A673 (cell line): Measurements from ENCODE around the gene MYL12A. TPM values are rescaled to one million over a fixed set of nuclear protein-coding genes. Genes with fewer than 3 reads are reported as not detected.

Source experiments
- BruUV-seq: library from RNA; stranded (reverse); fragments of 400-500 nt; replicated peaks from 2 replicates; lab custom pipeline; 2021; lab: Mats Ljungman, UMichigan
- CTCF ChIA-PET: fragments of 300-600 bp; sonication (Branson Sonifier 250); formaldehyde crosslinking; loops from one replicate; lab custom pipeline; 2022; ENCODE audit warnings: antibody characterized with exemption; lab: Charles Lee
- POLR2A ChIA-PET: fragments of 300-600 bp; sonication (Branson Sonifier 250); formaldehyde crosslinking; loops from one replicate; lab custom pipeline; 2022; ENCODE audit warnings: antibody characterized with exemption; ENCODE audit not compliant: low non-redundant PET; lab: Charles Lee
- DNase-seq: peaks from one replicate; pipeline ENCODE4 v3.0.0-alpha.2; 2015; ENCODE audit warnings: low spot score
- H3K27ac ChIP-seq: fragments of 200-600 bp; sonication (generic); 2 replicates; pipeline ENCODE4 v1.5.1; 2016; ENCODE audit warnings: mixed run types, low read depth, mild to moderate bottlenecking, mixed read lengths, antibody characterized with exemption, low read length; ENCODE audit not compliant: poor library complexity, severe bottlenecking
- H3K27me3 ChIP-seq: fragments of 200-600 bp; sonication (generic); replicated peaks from 2 replicates; pipeline ENCODE4 v1.6.1; 2017; ENCODE audit warnings: mixed run types, low read depth, mild to moderate bottlenecking, mixed read lengths, antibody characterized with exemption, low read length; ENCODE audit not compliant: insufficient read depth, poor library complexity
- H3K36me3 ChIP-seq: fragments of 200-600 bp; sonication (generic); 2 replicates; pipeline ENCODE4 v1.6.1; 2016; ENCODE audit warnings: mixed run types, mild to moderate bottlenecking, mixed read lengths, antibody characterized with exemption, low read length; ENCODE audit not compliant: insufficient read depth, poor library complexity, severe bottlenecking
- H3K4me1 ChIP-seq: fragments of 200-600 bp; sonication (generic); 2 replicates; pipeline ENCODE4 v1.6.1; 2017; ENCODE audit warnings: mixed run types, mild to moderate bottlenecking, mixed read lengths, antibody characterized with exemption, low read length; ENCODE audit not compliant: insufficient read depth, poor library complexity, severe bottlenecking
- H3K4me3 ChIP-seq: fragments of 200-600 bp; sonication (generic); 2 replicates; pipeline ENCODE4 v1.5.1; 2016; ENCODE audit warnings: low read depth, mixed run types, mild to moderate bottlenecking, mixed read lengths, low read length; ENCODE audit not compliant: poor library complexity, severe bottlenecking
- H3K9me3 ChIP-seq: fragments of 200-600 bp; sonication (generic); 2 replicates; pipeline ENCODE4 v1.6.1; 2016; ENCODE audit warnings: mixed run types, low read depth, mild to moderate bottlenecking, mixed read lengths, antibody characterized with exemption, low read length; ENCODE audit not compliant: poor library complexity, severe bottlenecking
- EZH2 ChIP-seq: fragments of 200-600 bp; sonication (generic); IDR thresholded peaks from 2 replicates; pipeline ENCODE4 v1.6.1; 2017; ENCODE audit warnings: borderline replicate concordance, low read depth, mild to moderate bottlenecking, mixed read lengths, antibody characterized with exemption, low read length; ENCODE audit not compliant: poor library complexity, severe bottlenecking
- intact Hi-C: fragments of 100-400 bp; cut with micrococcal nuclease; formaldehyde crosslinking; loops from one replicate; pipeline ENCODE4 v1.10.0; 2022; ENCODE audit not compliant: unreplicated experiment
- total RNA-seq: library from RNA; stranded (reverse); gene quantifications from 2 replicates; pipeline ENCODE4 v1.2.3, GENCODE V29; 2021
- TF ChIP-seq, protein P1 (sequence below): fragments of 300-800, 200-600 bp; sonication (generic); conservative IDR thresholded peaks from 2 replicates; pipeline ENCODE4 v1.5.1; 2017; ENCODE audit warnings: low read depth, mild to moderate bottlenecking, antibody characterized with exemption, low read length, moderate library complexity, mixed read lengths

MYL12A gene
- total RNA-seq, 1 experiment from 2014 or later = 357 TPM

GRCh38 chr18:3245185-3245564 is 2.4 kb upstream of the MYL12A start:
- POLR2A ChIA-PET = no interaction called here
- H3K27ac ChIP-seq = no peak overlapping the region
- DNase-seq = no peak

DNA sequence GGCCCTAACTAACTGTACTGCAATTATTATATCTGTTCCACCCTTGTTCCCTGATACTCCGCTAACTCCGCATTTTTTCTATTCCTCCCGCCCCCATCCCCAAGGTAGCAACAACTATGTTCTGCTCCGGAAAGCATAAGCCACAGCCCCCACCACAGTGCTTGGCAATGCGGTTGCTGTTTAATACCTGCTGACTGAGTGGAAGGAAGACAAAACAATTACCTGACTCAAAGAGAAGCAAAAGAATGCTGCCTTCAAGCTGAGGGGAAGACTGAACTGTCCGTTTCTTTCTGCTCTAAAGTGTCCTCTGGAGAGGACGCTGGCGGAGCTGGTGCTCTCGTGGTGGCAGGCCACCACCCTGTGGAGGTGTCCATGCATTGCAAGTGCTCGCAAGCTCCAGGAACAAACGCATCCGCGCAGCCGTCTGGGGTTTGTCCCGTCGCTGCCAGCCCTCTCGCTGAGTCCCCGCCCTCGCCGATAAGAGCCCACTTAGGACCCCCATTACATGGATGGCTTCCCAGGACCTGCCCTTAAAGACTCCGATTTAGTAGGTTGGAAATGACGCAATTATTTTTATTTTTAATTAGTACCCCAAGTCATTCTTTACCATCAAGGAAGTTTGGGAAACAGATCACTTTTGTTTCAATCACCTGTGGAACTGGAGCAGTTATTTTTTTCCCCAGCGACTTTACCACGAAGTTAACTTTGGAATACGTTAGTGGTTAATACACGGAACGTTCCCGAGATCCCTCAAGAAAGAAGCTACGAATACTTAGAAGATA is 1.6 kb upstream of the MYL12A start:
- peak overlapping the region; percentile 96 for H3K27ac ChIP-seq
- POLR2A ChIA-PET = interaction anchor here (0.6 kb wide), 1 partner anchor 239 kb away, joined by 3 read pairs; no protein-coding TSS in a partner anchor

More at GRCh38 chr18:3245185-3245564, 2.4 kb upstream of the MYL12A start:
- Histone ChIP-seq H3K27me3 (no peaks in the 10 kb centered on the region), H3K4me1 (peaks cover 18% of the 10 kb centered on the region), H3K9me3 (no peaks in the 10 kb centered on the region), H3K4me3 (no peak overlapping the region), H3K36me3 (peaks cover 9% of the 10 kb centered on the region)
- TF ChIP-seq, protein P1, sequence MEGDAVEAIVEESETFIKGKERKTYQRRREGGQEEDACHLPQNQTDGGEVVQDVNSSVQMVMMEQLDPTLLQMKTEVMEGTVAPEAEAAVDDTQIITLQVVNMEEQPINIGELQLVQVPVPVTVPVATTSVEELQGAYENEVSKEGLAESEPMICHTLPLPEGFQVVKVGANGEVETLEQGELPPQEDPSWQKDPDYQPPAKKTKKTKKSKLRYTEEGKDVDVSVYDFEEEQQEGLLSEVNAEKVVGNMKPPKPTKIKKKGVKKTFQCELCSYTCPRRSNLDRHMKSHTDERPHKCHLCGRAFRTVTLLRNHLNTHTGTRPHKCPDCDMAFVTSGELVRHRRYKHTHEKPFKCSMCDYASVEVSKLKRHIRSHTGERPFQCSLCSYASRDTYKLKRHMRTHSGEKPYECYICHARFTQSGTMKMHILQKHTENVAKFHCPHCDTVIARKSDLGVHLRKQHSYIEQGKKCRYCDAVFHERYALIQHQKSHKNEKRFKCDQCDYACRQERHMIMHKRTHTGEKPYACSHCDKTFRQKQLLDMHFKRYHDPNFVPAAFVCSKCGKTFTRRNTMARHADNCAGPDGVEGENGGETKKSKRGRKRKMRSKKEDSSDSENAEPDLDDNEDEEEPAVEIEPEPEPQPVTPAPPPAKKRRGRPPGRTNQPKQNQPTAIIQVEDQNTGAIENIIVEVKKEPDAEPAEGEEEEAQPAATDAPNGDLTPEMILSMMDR = no peak
- no peak for TF ChIP-seq EZH2
- intact Hi-C loops = loop anchor here (5.0 to 10.0 kb wide), 3 partner anchors 93 to 470 kb away; partner anchors contain the start of gene LPIN2
- CTCF ChIA-PET = interaction anchor here (0.9 to 1.5 kb wide), 4 partner anchors 94 to 325 kb away, joined by 3 to 24 read pairs (median 4); no protein-coding TSS in a partner anchor
- BruUV-seq = no TSS peak

GRCh38 chr18:3246635-3247239 is 864 bp upstream of the MYL12A start:
- no peaks in the 10 kb centered on the region for H3K27me3 ChIP-seq
- H3K9me3 ChIP-seq = no peaks in the 10 kb centered on the region
- H3K4me3 ChIP-seq = peak overlapping the region; percentile 75
- TF ChIP-seq, protein P1 = no peak
- no peak for TF ChIP-seq EZH2
- intact Hi-C loops = loop anchor here (2.0 to 10.0 kb wide), 4 partner anchors 94 to 472 kb away; partner anchors contain the start of gene LPIN2
- peaks cover 34% of the 10 kb centered on the region for H3K4me1 ChIP-seq
- peaks cover 13% of the 10 kb centered on the region for H3K36me3 ChIP-seq
- H3K27ac ChIP-seq = peak overlapping the region; percentile 96
- ChIA-PET CTCF (interaction anchor here (0.5 to 1.5 kb wide), 5 partner anchors 51 to 323 kb away, joined by 3 to 24 read pairs (median 5); no protein-coding TSS in a partner anchor), POLR2A (no interaction called here)
- no peak for DNase-seq
- BruUV-seq = TSS peak; percentile 46

More for the DNA sequence above, 1.6 kb upstream of the MYL12A start:
- peak; percentile 94 for DNase-seq
- H3K9me3 ChIP-seq = no peaks in the 10 kb centered on the region
- peaks cover 27% of the 10 kb centered on the region for H3K4me1 ChIP-seq
- no peaks in the 10 kb centered on the region for H3K27me3 ChIP-seq
- peak overlapping the region; percentile 75 for H3K4me3 ChIP-seq
- H3K36me3 ChIP-seq = peaks cover 13% of the 10 kb centered on the region
- CTCF ChIA-PET = interaction anchor here (0.5 to 1.5 kb wide), 11 partner anchors 51 to 398 kb away, joined by 3 to 24 read pairs (median 4); no protein-coding TSS in a partner anchor
- no TSS peak for BruUV-seq
- intact Hi-C loops = loop anchor here (2.0 to 10.0 kb wide), 4 partner anchors 94 to 471 kb away; partner anchors contain the start of gene LPIN2
- no peak for TF ChIP-seq EZH2
- TF ChIP-seq, protein P1 = peak; percentile 97
